ENCODE measurements around the gene MT1F.

DNA sequence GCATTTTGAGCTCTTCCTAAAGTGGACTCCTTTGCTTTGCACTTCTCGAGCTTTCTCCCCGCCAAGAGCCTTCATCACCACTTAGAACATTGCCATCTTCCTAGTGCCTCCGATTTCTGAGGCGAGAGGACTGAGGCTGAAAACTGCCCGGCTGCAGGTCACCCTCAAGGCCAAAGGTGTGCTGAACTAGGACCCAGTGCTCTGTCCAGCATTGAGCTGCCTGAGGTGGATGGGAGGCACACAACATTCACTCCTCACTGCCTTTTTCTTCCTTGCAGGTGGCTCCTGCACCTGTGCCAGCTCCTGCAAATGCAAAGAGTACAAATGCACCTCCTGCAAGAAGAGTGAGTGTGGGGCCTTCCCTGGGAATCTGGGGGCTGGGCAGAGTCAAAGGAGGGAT lies 13.9 kb upstream of the MT1F start:
- TF ChIP-seq, protein P1, sequence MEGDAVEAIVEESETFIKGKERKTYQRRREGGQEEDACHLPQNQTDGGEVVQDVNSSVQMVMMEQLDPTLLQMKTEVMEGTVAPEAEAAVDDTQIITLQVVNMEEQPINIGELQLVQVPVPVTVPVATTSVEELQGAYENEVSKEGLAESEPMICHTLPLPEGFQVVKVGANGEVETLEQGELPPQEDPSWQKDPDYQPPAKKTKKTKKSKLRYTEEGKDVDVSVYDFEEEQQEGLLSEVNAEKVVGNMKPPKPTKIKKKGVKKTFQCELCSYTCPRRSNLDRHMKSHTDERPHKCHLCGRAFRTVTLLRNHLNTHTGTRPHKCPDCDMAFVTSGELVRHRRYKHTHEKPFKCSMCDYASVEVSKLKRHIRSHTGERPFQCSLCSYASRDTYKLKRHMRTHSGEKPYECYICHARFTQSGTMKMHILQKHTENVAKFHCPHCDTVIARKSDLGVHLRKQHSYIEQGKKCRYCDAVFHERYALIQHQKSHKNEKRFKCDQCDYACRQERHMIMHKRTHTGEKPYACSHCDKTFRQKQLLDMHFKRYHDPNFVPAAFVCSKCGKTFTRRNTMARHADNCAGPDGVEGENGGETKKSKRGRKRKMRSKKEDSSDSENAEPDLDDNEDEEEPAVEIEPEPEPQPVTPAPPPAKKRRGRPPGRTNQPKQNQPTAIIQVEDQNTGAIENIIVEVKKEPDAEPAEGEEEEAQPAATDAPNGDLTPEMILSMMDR (IDR thresholded peaks at IDR 0.05; ENCODE audit: poor library complexity, severe bottlenecking): no peak
- TF ChIP-seq POLR2AphosphoS5 (IDR thresholded peaks at IDR 0.05) (no peak), RAD21 (conservative IDR thresholded peaks at IDR 0.05) (no peak), EP300 (conservative IDR thresholded peaks at IDR 0.05; ENCODE audit: poor library complexity, severe bottlenecking) (no peak), EZH2 (IDR thresholded peaks at IDR 0.05; ENCODE audit: borderline replicate concordance, insufficient read depth, low read length, poor library complexity, severe bottlenecking) (no peak), TAF1 (IDR thresholded peaks at IDR 0.05; ENCODE audit: low read depth) (no peak), SMC3 (conservative IDR thresholded peaks at IDR 0.05; ENCODE audit: poor library complexity) (no peak)
- TF ChIP-seq, protein P2, sequence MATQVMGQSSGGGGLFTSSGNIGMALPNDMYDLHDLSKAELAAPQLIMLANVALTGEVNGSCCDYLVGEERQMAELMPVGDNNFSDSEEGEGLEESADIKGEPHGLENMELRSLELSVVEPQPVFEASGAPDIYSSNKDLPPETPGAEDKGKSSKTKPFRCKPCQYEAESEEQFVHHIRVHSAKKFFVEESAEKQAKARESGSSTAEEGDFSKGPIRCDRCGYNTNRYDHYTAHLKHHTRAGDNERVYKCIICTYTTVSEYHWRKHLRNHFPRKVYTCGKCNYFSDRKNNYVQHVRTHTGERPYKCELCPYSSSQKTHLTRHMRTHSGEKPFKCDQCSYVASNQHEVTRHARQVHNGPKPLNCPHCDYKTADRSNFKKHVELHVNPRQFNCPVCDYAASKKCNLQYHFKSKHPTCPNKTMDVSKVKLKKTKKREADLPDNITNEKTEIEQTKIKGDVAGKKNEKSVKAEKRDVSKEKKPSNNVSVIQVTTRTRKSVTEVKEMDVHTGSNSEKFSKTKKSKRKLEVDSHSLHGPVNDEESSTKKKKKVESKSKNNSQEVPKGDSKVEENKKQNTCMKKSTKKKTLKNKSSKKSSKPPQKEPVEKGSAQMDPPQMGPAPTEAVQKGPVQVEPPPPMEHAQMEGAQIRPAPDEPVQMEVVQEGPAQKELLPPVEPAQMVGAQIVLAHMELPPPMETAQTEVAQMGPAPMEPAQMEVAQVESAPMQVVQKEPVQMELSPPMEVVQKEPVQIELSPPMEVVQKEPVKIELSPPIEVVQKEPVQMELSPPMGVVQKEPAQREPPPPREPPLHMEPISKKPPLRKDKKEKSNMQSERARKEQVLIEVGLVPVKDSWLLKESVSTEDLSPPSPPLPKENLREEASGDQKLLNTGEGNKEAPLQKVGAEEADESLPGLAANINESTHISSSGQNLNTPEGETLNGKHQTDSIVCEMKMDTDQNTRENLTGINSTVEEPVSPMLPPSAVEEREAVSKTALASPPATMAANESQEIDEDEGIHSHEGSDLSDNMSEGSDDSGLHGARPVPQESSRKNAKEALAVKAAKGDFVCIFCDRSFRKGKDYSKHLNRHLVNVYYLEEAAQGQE (IDR thresholded peaks at IDR 0.05; ENCODE audit: borderline replicate concordance): no peak

Measured in neural cell (in vitro differentiated cells).